GM18870 (cell line): Measurements from ENCODE around the gene FSD1L.

Source experiments
- ATAC-seq: cut with Tn5 transposase; IDR thresholded peaks from one replicate; pipeline ENCODE4 v1.9.1; 2021; ENCODE audit warnings: moderate library complexity; ENCODE audit not compliant: unreplicated experiment

FSD1L gene

DNA sequence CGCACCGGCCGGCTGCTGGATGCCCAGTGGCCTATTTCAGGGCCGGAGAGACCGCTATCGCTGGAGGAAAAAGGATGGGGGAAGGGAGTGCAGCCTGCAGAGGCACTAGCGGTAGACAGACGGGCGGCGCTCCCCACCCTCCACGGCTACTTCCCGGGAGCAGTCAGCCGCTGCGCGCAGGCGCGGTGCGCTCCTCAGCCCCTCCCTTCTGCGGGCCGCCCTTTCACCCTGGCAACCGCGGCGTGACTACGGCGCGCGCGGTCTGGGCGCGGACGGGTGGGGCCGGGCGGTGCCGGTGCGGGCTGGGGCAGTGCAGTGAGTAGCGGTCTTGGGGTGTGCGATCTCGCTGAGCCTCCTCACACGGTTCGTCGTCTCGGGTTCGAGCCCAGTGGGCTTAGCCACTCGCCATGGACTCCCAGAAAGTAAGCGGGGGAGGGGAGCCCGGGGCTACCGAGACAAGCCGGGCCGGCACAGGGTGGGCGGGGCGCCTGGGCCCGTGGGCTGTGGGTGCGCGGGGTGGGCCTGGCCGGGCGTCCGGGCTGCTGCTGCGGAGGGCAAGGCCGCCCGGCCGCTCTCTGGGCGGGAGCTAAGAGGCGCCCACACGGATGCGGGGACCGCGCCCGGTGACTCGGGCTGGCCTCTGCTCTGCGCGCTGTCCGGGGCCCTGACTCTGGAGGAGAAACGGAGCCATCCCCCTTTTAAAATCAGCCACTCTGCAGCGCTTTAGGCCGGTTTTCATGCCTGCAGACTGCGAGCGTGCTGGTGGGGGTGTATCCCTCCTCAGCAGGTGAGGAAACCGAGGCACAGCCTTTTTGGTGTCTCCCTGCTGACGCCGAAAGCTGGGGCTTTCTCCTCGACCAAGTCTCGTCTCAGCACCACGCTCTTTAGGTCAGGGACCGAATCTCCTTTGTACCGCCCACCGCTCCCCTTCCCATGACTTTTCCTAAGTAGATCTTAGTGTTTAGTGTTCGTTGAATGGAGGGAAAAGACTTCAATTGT is at the start of gene FSD1L:
Gene FSD1L (plus strand): TSS at position 221 of the 999 bp plus-strand sequence. CDS start 187 bp downstream, at position 408.
- peak; percentile 85 for ATAC-seq

DNA sequence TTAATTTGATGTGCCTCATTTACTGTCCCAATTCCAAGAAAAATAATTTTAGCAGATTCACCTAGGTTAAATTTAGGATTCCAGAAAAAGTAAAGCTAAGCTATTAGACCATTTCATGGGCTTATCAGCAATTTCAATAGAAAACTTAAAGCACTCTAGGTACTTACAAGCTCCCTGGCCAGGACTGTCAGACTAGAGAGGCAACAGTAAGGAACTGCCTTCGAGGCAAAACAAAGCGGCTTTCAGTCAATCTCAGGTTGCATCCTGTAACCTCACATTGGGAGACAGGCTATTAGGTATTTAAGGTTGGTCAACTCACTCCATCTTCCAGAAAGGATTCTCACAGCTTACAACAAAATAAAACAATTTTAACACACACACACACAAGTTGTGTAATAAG is 48.7 kb upstream of the FSD1L start:
- no peak for ATAC-seq

DNA sequence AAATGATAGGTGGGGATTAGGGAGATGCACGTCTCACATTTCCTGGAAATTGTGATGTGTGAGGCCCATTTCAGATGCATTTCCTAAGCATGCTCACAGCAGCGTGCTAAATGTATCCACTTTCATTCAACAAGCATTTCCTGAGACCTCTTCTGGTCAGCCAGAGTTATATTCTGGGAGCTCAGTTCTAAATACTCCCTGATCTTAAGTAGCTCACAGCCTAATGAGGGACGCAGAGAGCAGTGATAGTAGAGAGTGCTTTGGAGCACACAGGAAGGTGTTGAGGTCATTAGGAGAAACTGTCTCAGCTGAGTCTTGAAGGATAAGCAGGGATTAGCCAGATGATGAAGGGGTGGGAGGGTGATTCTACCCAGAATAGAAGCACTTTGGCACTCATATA is 46.2 kb upstream of the FSD1L start:
- ATAC-seq, result no peak

DNA sequence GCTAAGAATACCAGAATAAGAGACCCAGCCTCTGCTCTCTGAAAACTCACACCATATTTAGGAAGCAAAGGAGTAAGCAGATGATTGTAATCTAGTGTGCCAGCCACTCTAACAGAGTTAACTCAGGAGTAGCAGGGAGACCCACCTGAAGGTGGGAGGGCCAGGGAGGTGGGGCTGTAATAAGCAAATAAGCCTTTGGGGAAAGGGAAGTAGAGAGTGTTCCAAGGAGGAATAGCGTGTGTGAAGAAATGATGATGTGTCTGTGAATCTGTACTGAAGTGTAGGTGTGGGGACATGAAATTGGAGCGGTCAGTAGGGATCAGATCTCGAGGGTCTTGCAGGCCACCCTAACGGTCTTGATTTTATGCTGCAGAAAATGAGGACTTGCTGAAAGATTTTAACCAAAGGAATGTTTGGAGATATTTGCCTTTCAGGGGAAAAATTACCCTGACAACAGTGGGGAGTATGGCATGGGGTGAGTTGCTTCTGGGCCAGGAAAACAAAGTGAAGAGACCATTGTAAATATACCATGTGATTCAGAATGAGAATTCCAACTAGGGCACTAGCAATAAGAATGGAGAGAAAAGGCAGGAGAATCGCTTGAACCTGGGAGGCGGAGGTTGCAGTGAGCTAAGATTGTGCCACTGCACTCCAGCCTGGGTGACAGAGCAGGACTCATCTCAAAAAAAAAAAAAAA is 44.1 kb upstream of the FSD1L start:
- ATAC-seq, result no peak

DNA sequence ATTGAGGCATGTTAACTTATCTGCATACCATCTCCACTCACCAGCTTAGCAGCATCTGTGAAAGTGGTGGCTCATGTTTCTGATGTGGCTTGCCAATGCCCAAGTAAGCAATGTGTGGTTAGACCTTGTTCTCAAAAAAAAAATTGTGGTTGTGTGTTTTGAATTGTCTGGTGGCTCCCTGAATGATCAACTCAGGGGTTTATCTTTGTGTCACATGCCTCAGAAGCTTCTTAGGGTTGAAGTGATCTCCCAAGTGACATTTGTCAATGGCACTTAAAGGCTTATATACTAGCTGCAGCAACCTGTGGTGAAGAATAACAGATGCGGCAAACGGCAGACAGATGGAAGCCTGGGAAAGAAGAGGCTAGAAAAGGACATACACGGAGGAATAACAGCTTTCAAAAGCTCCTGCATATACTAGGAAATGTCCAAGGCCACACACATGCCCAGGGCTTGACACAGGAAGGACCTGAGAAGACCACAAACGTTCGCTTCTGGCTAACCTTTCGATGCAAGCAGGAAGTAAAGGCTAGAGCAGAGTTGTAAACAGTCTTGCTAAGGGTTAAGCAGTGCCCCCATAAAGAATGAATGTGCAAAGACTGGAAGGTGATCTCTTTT is 42.2 kb upstream of the FSD1L start:
- peak; percentile 97 for ATAC-seq

DNA sequence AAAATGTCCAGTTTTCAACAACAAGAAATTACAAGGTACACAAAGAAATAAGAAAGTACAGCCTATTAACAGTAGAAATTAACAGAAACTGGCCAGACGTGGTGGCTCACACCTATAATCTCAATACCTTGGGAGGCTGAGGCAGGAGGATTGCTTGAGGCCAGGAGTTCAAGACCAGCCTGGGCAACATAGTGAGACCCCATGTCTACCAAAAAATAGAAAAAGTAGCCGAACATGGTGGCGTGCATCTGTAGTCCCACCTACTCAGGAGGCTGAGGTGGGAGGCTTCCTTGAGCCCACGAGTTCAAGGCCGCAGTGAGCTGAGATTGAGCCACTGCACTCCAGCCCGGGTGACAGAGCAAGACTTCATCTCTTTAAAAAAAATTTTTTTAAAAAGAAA is 41.5 kb upstream of the FSD1L start:
- ATAC-seq, result no peak

DNA sequence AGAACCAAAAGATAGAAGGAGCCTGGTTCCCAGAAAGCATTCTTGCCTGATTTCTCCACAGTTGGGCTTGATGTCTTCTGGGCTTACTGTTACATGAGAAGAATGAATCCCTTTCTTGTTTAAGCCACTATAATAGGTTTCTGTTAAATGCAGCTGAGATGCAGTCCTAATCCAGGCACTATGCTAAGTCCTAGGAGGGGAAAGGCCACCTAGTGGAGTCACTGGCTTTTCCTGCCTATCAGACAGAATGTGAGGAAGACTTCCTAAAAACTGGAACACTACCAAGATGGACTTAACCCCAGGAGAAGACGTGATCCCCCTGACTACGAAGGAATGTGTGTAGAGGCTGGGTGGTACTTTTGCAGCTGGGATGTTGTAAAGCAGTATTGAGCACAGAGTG is 34.3 kb upstream of the FSD1L start:
- ATAC-seq, result no peak

DNA sequence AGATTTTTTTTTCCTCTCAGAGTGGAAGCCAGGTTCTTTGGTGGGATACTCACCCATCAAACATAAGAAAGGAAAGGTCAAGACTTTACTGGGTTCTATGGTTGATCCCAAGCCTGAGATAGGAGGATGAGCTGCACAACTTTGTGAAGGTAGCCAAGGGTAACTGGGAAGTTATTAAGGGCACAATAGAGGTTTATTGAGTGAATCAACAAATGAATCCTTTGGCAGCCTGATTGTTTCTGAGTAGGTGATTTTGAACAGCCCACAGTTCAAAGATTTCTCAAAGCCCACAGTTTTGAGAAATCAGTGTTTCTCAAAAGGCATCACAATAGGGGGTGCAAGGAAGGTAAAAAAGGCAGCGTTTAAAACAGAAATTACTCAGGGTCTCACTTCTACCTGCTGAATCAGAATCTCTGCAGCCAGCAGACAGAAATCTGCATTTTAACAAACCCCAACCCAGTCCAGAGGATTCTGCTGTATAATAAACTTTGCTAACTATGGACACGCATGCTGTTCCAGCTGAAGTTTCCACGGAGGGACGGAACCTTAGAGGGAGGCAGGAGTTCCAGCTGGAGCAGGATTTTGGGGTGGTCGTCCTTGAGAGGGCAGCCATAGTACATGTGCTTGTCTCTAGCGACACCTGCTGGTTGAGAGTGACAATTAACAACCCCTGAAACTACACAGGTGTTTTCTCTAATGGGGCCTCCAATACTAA is 32.7 kb upstream of the FSD1L start:
- ATAC-seq, result peak; percentile 68

DNA sequence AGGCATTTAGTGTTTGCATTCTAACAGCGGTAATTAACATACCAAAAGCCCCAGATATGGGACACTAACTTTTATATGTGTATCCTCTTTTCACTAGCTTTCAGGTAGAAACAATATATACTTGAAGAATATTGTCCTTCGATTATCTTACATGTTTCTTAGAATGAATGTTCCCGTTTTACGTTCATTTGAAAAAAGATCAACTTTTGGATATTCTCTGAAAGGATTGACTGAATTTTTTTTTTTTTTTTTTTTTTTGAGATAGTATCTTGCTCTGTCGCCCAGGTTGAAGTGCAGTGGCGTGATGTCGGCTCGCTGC is 32.2 kb upstream of the FSD1L start:
- ATAC-seq, result no peak

DNA sequence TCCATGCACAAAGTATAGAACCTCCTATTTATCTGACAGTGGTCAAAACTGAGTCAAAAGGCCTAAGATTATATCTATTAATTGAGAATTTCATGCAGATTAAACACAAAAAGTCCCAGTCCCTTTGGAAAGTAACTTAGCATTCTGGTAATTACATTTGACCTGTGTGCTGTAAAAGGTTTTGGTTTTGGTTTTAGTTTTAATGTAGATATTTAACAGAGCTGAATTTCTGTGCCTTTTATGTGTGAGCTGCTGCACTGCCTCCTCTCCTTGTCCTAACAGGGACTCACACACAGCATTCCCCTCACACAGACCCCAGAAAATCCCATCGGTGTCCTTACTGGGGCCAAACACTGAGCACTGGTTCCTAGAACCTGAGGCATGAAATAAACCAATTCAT is 31.0 kb upstream of the FSD1L start:
- peak; percentile 92 for ATAC-seq

DNA sequence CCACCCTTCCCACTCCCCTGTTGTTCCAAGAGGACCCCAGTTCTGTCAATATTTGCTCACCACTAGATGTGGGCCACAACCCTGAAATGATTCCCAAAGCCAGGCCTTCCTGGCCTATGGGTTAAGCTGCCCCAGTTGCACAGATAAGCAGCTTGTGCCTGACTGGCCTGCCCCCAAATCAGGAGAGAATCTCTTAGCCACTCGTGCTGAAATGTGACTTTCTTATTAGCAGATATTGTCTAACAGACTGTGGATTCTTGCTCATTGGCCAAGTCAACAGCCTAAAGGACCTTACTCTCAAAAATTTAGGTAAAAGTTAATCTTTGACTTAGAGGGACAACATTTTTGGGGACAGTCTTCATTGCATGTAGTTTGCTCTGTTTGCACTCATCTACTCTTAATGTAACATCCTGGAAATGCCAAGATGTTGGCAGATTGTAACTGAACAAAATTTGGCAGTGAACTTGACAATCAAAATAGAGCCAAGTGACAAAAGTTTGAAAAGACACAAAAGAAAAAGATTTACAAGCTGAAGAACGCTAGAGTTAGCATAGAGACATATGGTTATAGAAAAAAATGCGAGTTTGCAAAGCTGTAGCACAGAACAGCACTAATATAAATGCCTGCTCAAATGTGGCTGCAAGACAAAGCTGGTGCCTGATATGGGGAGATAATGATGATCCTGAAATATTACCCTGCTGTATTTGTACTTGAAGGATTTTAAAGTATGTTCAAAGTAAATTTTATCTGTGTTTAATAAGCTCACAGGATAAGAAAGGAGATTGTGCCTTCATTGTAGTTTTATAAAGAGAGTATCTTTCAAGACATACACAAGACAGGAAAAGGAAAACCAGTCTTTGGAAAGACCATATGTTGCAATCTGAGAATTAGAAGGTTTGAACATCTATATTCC is 29.0 kb upstream of the FSD1L start:
- ATAC-seq, result no peak

DNA sequence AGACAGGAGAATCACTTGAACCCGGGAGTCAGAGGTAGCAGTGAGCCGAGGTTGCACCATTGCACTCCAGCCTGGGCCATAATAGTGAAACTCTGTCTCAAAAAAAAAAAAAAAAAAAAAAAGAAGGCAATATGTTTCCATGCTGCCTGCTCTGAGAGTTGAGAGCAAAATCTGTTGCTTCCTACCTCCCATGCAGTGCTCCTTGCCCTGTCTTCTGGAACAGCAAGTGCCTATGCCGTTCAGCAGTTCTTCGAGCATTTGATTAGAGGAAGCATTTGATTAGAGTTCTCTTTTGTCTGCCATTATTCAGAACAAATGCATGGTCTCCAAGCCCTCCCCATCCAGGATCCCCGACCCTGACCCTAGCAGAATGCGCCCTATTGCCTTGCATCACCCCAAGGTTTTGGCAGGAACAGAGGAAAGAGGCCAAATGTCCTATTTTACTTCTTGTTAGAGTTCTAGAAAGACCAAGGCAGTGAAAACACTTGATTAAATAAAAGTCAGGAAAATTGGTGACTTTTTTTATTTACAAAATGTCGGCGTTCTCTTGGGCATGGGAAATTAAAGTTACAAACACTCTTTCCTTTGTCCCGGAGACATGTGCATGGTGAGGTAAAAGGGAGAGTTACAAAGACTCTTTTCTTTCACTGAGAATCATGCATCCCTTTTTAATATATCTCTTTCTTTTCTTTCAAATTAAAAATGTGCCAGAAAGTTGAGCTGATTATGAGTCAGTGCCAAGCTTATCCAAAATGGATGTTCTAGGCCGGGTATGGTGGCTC is 27.8 kb upstream of the FSD1L start:
- no peak for ATAC-seq

DNA sequence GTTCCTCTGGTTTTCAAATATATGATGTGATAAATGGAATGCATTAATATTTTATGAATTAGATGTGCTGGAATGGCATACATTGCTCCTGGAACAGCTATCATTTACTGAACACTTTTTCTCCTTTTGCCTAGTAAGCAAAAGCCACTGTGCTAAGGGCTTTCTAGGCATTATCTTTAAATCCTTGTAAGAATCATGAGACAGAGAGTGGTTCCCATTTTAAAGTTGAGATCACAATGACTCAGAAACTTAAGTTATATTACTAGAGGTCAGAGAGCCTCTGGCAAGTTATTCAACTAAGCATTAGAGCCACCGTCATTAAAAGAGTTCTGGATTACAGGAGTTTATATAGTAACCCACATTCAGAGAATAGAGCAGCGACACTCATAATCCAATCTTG is 26.7 kb upstream of the FSD1L start:
- no peak for ATAC-seq

DNA sequence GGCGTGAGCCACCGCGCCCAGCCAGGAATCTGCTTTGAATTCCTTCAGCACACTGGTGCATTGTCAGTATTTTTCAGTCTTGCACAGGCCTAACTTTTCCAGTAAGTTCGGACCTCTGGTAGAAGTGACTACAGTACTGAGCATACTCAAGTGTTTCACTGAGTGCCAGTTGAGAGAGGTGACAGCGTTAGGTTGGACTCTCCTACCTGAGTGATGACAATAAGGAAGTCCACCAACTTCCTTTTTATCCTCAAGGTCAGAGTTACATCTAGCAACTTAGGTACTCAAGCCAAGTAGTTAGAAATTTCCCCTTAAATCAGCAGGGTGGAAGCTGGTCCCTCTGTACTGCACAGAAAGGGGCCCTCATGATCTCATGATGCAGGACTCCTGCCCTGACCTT is 26.0 kb upstream of the FSD1L start:
- no peak for ATAC-seq

DNA sequence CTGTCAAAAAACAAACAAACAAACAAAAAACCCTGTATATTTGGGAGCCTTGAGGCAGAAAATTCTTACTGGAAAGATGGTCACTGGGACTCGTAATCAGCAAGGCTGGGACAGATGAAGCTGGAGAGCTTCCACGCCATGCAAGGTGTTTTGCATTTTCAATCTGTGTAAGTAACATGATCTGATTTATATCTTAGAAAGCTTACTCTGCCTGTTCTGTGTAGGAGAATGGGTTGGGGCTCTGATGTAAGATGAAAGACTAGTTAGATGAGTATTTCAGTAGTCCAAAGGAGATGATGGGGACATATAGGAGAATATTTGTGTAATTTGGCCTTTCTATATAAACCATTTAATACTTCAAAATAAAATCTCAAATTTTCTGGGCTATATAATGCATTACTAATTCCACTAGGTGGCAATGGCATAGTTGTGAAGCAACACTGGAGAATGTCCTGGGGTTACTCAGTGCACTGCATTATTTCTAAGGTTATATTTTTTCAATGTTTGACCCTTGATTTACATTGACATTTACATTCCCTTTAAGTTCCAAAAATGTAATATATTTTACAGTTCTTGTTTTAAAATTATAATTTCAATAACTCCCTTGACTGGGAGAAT is 21.9 kb upstream of the FSD1L start:
- ATAC-seq, result peak; percentile 57

DNA sequence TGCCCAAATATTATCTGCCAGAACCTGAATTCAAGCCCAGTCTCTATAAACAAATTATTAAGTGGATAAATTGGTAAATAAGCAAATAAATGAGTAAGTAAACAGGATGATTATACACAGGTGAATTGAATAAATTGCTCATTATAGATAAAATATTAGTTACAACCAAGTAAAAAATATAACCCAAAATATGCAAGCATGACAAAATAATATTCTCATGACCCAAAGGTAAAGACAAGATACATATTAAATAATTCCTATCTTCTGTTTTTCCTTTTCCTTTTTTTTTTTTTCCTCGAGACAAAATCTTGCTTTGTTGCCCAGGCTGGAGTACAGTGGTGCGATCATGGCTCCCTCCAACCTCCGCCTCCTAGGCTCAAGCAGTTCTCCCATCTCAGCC is 21.2 kb upstream of the FSD1L start:
- ATAC-seq, result no peak

DNA sequence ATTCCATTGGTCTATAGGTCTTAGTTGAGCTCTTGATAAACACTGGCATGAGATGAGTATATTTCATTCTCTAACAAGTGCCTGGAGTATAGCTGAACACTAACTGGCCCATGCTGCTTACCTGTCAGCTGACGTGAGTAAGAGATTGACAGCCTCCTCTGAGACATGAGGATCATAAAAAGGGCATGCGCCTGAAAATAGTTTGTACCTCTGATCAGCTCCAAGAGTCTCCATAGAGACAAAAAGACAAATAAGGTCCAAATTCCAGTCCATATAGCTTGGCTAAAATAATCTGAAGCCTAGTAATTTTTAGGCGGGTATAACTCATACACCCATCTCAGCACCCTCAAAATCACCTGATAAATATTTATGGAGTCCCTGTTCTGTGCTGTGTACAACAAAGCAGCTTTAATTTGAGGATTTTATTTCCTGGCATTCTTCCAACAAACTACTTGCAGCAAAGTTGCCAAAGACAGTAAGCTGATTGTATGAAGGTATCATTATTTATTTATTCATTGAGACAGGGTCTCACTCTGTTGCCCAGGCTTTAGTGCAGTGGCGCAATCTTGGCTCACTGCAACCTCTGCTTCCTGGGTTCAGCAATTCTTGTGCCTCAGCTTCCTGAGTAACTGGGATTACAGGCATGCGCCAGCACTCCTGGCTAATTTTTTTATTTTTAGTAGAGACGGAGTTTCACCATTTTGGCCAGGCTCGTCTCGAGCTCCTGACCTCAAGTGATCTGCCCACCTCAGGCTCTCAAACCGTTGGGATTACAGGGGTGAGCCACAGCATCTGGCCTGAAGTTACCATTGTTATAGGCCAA is 16.2 kb upstream of the FSD1L start:
- ATAC-seq, result no peak

DNA sequence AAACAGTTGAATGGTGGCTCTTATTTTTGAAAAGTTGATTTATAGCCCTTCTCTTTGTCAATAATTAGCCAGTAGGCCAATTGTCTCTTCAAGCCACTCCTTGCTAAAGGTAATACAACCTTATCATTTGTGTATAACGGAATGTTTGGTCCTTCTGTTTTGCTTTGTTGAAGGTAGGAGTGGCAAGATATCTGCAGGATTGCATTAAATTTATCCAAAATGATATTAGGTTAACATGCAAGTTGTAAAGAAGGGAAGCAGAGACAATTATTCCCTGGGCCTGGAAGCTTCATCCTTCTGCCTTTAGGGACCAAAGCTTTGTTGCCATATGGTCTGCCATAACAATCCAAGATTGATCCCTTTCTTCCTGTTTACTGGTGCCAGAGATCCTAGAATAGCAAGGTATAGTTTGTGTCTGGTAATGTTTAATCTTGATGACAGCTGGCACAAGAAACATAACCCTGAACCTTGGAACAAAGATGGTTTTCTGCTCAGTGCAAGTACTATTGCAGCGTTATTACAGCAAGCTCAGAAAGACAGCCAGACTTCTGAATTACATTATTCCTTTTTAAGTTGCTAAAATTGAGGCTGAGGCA is 15.5 kb upstream of the FSD1L start:
- no peak for ATAC-seq
